Astrocyte (in vitro differentiated cells and primary cell): Measurements from ENCODE around the gene CLIP2.

Experiments
- CTCF ChIP-seq: IDR thresholded peaks from 2 replicates; pipeline ENCODE4 v1.5.1; 2011; ENCODE audit warnings: low read depth, mild to moderate bottlenecking, inconsistent platforms, low read length, moderate library complexity; ENCODE audit not compliant: insufficient read depth
- EZH2 ChIP-seq: IDR thresholded peaks from 2 replicates; pipeline ENCODE4 v1.6.1; 2012; ENCODE audit warnings: mild to moderate bottlenecking, low read length, inconsistent platforms; ENCODE audit not compliant: insufficient read depth

GRCh38 chr7:74379938-74380337, 90.7 kb downstream of the CLIP2 start:
- TF ChIP-seq CTCF, result no peak
- TF ChIP-seq EZH2, result no peak
